HepG2 (cell line): ENCODE measurements around the gene DENND5B. TPM values are rescaled to one million over a fixed set of nuclear protein-coding genes. Genes with fewer than 3 reads are reported as not detected.

ENCODE experiments used
- ARNTL ChIP-seq: sonication (generic); formaldehyde crosslinking; IDR thresholded peaks from 2 replicates; pipeline ENCODE4 v1.4.0; 2020; ENCODE audit warnings: mild to moderate bottlenecking, missing genetic modification reagents
- CAMTA2 ChIP-seq: sonication (generic); formaldehyde crosslinking; IDR thresholded peaks from 2 replicates; pipeline ENCODE4 v1.4.0; 2020; ENCODE audit warnings: mild to moderate bottlenecking, missing genetic modification reagents, borderline replicate concordance
- CHCHD3 ChIP-seq: sonication (generic); formaldehyde crosslinking; IDR thresholded peaks from 2 replicates; pipeline ENCODE4 v1.8.0; 2022; ENCODE audit warnings: mild to moderate bottlenecking, missing genetic modification reagents, moderate library complexity
- HOXA3 ChIP-seq: sonication (generic); formaldehyde crosslinking; IDR thresholded peaks from 2 replicates; pipeline ENCODE4 v1.5.0; 2020; ENCODE audit warnings: missing genetic modification reagents
- MEF2D ChIP-seq: sonication (generic); formaldehyde crosslinking; IDR thresholded peaks from 2 replicates; pipeline ENCODE4 v1.5.1; 2020; ENCODE audit warnings: mild to moderate bottlenecking, missing genetic modification reagents
- MZF1 ChIP-seq: sonication (generic); formaldehyde crosslinking; IDR thresholded peaks from 2 replicates; pipeline ENCODE4 v1.8.1; 2023; ENCODE audit warnings: mild to moderate bottlenecking, missing genetic modification reagents, borderline replicate concordance
- PHF20 ChIP-seq: sonication (generic); formaldehyde crosslinking; IDR thresholded peaks from 2 replicates; pipeline ENCODE4 v1.5.0; 2020; ENCODE audit warnings: mild to moderate bottlenecking, missing genetic modification reagents
- POLR2G ChIP-seq: fragments of 200-400 bp; formaldehyde crosslinking; IDR thresholded peaks from 2 replicates; pipeline ENCODE4 v1.6.1; 2018; ENCODE audit warnings: mild to moderate bottlenecking, low read depth, low read length, moderate library complexity
- RNF2 ChIP-seq: fragments of 450-650 bp; conservative IDR thresholded peaks from 2 replicates; pipeline ENCODE4 v1.6.1; 2016; ENCODE audit warnings: low read depth
- SALL2 ChIP-seq: sonication (generic); formaldehyde crosslinking; IDR thresholded peaks from 2 replicates; pipeline ENCODE4 v1.8.1; 2023; ENCODE audit warnings: mild to moderate bottlenecking, missing genetic modification reagents, inconsistent platforms
- ZEB1 ChIP-seq: IDR thresholded peaks from 2 replicates; pipeline ENCODE4 v1.6.1; 2012; ENCODE audit warnings: mild to moderate bottlenecking, low read depth, inconsistent platforms; ENCODE audit not compliant: insufficient replicate concordance
- ZFP1 ChIP-seq: IDR thresholded peaks from 2 replicates; pipeline ENCODE4 v1.6.1; 2016
- ZFP62 ChIP-seq: sonication (generic); formaldehyde crosslinking; IDR thresholded peaks from 2 replicates; pipeline ENCODE4 v1.4.0; 2020; ENCODE audit warnings: missing genetic modification reagents
- polyA plus RNA-seq, 8 experiments: library from polyadenylated mRNA; depleted of rRNA in 3 of 8; stranded (reverse) in 7 of 8; unstranded in 1 of 8; fragments of >200 nt; fragmentation: Illumina TruSeq in 4 of 8; extraction: Trizol in 4 of 8; gene quantifications; 2 replicates each; pipeline versions ENCODE4 v1.2.1 to v1.2.3, GENCODE V29; 2011 to 2016; ENCODE audit warnings: low read depth in 4 of 8, missing spikeins in 1 of 8, mixed read lengths in 1 of 8; ENCODE audit not compliant: insufficient read depth in 1 of 8
- total RNA-seq, 5 experiments: library from RNA; depleted of rRNA; stranded (reverse); fragments of >200 nt; fragmentation: Illumina TruSeq; extraction: Trizol; gene quantifications; 2 replicates each; pipeline ENCODE4 v1.2.3, GENCODE V29; 2016; ENCODE audit warnings: low read depth in 1 of 5
- TF ChIP-seq, protein P1 (sequence below): sonication (generic); formaldehyde crosslinking; IDR thresholded peaks from 2 replicates; pipeline ENCODE4 v1.9.0; 2021; ENCODE audit warnings: missing genetic modification reagents, mild to moderate bottlenecking, borderline replicate concordance
- TF ChIP-seq, protein P2 (sequence below): sonication (generic); formaldehyde crosslinking; IDR thresholded peaks from 2 replicates; pipeline ENCODE4 v1.4.0; 2020; ENCODE audit warnings: missing genetic modification reagents, borderline replicate concordance
- TF ChIP-seq, protein P3 (sequence below): sonication (generic); formaldehyde crosslinking; conservative IDR thresholded peaks from 2 replicates; pipeline ENCODE4 v1.8.0; 2022; ENCODE audit warnings: low read depth, missing genetic modification reagents
- TF ChIP-seq, protein P4 (sequence below): sonication (generic); formaldehyde crosslinking; IDR thresholded peaks from 2 replicates; pipeline ENCODE4 v1.4.0; 2020; ENCODE audit warnings: missing genetic modification reagents
- TF ChIP-seq, protein P5 (sequence below): sonication (generic); formaldehyde crosslinking; IDR thresholded peaks from 2 replicates; pipeline ENCODE4 v1.4.0; 2020; ENCODE audit warnings: mild to moderate bottlenecking, missing genetic modification reagents
- TF ChIP-seq, protein P6 (sequence below): sonication (generic); formaldehyde crosslinking; IDR thresholded peaks from 2 replicates; pipeline ENCODE4 v1.5.0; 2020; ENCODE audit warnings: missing genetic modification reagents, mild to moderate bottlenecking, borderline replicate concordance

Gene DENND5B
- total and polyA plus RNA-seq, 2 of the 13 experiments (the other 11 are each of a cell fraction or from before 2014, with no cell fraction given): 14.7 to 18.7 TPM

DNA sequence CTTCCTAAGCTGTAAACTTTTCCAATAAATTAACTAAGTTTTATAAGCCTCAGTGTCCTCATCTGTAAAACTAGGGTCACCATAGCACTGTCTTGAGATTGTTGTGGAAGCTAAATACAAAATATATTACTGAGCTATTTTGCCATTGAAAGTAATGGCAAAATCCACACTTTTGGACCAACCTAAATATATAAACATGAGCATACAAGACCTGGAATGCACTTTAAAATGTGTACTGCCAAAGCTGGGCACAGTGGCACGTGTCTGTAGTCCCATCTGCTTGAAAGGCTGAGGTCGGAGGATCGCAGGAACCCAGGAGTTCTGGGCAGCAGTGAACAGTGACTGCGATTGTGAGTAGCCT, 235.2 kb downstream of the DENND5B start (continued):
- TF ChIP-seq, protein P1, sequence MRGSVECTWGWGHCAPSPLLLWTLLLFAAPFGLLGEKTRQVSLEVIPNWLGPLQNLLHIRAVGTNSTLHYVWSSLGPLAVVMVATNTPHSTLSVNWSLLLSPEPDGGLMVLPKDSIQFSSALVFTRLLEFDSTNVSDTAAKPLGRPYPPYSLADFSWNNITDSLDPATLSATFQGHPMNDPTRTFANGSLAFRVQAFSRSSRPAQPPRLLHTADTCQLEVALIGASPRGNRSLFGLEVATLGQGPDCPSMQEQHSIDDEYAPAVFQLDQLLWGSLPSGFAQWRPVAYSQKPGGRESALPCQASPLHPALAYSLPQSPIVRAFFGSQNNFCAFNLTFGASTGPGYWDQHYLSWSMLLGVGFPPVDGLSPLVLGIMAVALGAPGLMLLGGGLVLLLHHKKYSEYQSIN (CRISPR knock-in tag): no peak
- TF ChIP-seq, protein P2, sequence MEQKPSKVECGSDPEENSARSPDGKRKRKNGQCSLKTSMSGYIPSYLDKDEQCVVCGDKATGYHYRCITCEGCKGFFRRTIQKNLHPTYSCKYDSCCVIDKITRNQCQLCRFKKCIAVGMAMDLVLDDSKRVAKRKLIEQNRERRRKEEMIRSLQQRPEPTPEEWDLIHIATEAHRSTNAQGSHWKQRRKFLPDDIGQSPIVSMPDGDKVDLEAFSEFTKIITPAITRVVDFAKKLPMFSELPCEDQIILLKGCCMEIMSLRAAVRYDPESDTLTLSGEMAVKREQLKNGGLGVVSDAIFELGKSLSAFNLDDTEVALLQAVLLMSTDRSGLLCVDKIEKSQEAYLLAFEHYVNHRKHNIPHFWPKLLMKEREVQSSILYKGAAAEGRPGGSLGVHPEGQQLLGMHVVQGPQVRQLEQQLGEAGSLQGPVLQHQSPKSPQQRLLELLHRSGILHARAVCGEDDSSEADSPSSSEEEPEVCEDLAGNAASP (CRISPR knock-in tag): no peak
- TF ChIP-seq CAMTA2 (CRISPR knock-in tag): no peak
- TF ChIP-seq ZEB1: no peak
- no peak for TF ChIP-seq HOXA3 (CRISPR knock-in tag)
- TF ChIP-seq CHCHD3 (CRISPR knock-in tag): no peak
- TF ChIP-seq MEF2D (CRISPR knock-in tag): no peak
- no peak for TF ChIP-seq ARNTL (CRISPR knock-in tag)
- 0 out of 2 replicates have a peak, but pooled peaks have one; percentile 2 for TF ChIP-seq MZF1
- TF ChIP-seq, protein P3, sequence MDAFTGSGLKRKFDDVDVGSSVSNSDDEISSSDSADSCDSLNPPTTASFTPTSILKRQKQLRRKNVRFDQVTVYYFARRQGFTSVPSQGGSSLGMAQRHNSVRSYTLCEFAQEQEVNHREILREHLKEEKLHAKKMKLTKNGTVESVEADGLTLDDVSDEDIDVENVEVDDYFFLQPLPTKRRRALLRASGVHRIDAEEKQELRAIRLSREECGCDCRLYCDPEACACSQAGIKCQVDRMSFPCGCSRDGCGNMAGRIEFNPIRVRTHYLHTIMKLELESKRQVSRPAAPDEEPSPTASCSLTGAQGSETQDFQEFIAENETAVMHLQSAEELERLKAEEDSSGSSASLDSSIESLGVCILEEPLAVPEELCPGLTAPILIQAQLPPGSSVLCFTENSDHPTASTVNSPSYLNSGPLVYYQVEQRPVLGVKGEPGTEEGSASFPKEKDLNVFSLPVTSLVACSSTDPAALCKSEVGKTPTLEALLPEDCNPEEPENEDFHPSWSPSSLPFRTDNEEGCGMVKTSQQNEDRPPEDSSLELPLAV: no peak
- TF ChIP-seq, protein P4, sequence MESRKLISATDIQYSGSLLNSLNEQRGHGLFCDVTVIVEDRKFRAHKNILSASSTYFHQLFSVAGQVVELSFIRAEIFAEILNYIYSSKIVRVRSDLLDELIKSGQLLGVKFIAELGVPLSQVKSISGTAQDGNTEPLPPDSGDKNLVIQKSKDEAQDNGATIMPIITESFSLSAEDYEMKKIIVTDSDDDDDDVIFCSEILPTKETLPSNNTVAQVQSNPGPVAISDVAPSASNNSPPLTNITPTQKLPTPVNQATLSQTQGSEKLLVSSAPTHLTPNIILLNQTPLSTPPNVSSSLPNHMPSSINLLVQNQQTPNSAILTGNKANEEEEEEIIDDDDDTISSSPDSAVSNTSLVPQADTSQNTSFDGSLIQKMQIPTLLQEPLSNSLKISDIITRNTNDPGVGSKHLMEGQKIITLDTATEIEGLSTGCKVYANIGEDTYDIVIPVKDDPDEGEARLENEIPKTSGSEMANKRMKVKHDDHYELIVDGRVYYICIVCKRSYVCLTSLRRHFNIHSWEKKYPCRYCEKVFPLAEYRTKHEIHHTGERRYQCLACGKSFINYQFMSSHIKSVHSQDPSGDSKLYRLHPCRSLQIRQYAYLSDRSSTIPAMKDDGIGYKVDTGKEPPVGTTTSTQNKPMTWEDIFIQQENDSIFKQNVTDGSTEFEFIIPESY (CRISPR knock-in tag): no peak
- TF ChIP-seq, protein P5, sequence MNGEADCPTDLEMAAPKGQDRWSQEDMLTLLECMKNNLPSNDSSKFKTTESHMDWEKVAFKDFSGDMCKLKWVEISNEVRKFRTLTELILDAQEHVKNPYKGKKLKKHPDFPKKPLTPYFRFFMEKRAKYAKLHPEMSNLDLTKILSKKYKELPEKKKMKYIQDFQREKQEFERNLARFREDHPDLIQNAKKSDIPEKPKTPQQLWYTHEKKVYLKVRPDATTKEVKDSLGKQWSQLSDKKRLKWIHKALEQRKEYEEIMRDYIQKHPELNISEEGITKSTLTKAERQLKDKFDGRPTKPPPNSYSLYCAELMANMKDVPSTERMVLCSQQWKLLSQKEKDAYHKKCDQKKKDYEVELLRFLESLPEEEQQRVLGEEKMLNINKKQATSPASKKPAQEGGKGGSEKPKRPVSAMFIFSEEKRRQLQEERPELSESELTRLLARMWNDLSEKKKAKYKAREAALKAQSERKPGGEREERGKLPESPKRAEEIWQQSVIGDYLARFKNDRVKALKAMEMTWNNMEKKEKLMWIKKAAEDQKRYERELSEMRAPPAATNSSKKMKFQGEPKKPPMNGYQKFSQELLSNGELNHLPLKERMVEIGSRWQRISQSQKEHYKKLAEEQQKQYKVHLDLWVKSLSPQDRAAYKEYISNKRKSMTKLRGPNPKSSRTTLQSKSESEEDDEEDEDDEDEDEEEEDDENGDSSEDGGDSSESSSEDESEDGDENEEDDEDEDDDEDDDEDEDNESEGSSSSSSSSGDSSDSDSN (CRISPR knock-in tag): no peak
- TF ChIP-seq ZFP1 (CRISPR knock-in tag): no peak
- no peak for TF ChIP-seq SALL2 (CRISPR knock-in tag)
- TF ChIP-seq RNF2: no peak
- no peak for TF ChIP-seq POLR2G
- no peak for TF ChIP-seq ZFP62
- no peak for TF ChIP-seq PHF20 (CRISPR knock-in tag)
- TF ChIP-seq, protein P6, sequence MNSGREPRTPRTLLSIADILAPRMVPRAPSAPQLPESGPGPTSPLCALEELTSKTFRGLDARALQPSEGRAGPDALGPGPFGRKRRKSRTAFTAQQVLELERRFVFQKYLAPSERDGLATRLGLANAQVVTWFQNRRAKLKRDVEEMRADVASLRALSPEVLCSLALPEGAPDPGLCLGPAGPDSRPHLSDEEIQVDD (CRISPR knock-in tag): no peak
